NCI-H1436 treated with DMSO at 0.1 percent for 48 hours (cell line): ENCODE data around the gene ARFGAP1.
"Not testable (repeated sequence)": the region's sequence is repeated elsewhere in the genome, so short reads cannot be mapped to it uniquely, and the experiment has no call there.

ENCODE experiments used
- DNase-seq: peaks from one replicate; lab custom pipeline; 2025; lab: John Stamatoyannopoulos, UW

The ARFGAP1 gene

GRCh38 chr20:63241272-63241671 is 31.3 kb upstream of the ARFGAP1 start:
- DNase-seq, result no peak

DNA sequence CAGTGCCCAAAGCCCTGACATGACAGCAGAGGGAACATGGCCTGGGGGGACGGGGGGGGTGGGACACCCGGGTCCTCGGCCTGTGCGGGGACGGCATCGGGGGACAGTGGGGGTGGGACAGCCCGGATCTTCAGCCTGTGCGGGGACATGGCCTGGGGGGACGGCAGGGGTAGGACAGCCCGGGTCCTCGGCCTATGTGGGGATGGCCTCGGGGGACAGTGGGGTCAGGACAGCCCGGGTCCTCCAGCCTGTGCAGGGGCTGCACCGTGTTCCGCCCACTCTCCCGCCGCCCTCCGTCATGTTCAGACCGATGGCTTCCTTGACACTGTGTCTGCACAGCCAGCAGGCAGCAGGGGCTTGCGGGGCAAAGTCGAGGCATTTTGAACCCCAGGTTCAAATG is 29.9 kb upstream of the ARFGAP1 start:
- DNase-seq, result no peak

GRCh38 chr20:63243604-63244247 is 28.9 kb upstream of the ARFGAP1 start:
- DNase-seq, result no peak

- DNase-seq, result no peak
Observed at GRCh38 chr20:63244468-63244867, 28.1 kb upstream of the ARFGAP1 start.

- no peak for DNase-seq
Observed at GRCh38 chr20:63246490-63247288, 25.9 kb upstream of the ARFGAP1 start.

GRCh38 chr20:63247671-63248228 is 24.9 kb upstream of the ARFGAP1 start:
- no peak for DNase-seq

DNA sequence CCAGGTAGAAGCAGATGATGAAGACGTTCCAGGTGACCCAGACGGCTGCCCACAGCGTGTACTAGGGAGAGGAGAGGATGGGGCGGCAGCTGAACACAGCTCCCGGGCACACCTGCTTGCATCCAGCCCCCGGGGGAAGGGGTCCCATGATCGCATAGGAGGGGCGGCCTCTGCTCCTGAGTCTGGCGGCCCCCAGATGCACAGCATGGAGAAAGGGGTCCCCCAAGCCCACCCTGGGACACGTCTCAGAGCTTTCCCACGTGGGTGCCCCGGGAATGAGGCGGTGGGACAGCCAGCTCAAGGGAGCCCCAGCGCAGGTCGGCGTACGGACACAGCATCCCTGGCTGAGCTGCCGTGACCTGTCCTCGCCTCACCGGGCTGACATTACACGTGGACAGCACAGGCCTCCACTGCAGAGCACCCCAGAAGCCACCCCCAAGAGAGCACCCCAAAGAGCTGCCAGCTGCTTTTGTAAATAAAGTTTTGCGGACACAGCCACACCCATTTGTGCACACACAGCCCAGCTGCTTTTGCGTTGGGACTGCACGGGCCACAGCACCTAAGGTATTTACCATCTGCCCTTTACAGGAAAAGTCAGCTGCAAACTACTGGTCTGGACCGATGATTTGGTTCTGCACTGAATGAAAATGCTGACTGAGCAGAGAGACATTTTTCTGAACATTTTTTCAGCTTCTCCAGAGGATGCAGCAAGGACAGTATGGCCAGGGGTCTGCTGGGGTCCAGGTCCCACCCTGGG is 23.6 kb upstream of the ARFGAP1 start:
- DNase-seq, result no peak

DNA sequence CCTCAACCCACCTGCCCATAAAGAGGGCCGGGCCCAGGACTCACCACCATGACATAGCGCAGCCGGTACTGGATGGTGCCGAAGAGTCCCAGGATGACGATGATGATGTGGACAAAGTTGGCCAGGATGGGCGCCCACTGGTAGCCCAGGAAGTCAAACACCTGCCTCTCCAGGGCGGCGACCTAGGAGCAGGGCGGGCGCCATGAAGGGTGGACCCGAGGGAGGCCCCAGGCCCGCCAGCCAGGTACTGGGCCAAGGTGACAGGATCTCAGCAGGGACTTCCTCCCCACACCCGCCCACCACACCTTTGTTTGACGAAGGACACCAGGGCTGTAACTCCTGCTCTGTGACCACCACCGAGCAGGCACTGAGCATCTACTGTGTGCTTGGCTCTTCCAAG is 22.7 kb upstream of the ARFGAP1 start:
- DNase-seq, result no peak

GRCh38 chr20:63251350-63251749 is 21.3 kb upstream of the ARFGAP1 start:
- not testable (repeated sequence) for DNase-seq

GRCh38 chr20:63252284-63252711 is 20.3 kb upstream of the ARFGAP1 start:
- no peak for DNase-seq

- DNase-seq, result no peak
Observed at GRCh38 chr20:63253065-63253437, 19.6 kb upstream of the ARFGAP1 start.

DNA sequence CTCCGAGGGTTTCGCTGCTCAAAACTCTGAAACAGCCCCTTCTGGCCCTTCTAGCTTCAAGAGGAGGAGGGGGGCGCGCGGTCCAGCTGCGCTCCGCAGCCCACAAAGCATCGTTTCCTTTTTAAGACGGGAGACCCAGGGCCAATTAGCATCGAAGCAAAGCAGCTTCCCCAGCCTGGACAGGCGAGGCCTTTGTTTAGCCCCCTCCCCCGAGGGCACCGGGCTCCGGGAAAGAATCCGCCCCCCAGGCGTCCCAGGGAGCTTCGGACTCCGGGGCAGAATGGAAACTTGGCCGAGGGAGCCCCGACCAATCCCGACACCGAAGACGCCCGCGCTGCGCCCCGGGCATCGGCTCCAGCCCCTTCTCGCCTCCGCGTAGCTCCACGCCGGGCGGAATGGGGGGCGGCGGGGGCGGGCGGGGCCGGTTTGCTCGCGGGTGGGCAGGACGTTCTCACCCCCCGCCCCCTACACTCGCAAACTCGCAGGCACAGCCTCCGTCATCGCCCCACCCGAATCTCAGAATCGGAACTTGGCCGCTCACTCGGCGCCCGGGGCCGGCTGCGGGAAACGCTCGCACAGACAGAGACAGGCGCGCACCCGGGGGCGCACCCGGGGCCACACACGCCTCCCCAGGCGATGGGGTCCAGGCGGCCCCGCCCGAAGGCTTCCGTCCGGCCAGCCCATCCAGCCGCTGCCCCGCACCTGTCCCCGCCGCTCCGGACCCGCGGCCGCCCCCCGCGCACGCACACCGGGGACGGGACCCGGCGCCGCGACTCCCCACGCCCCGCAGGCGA is 19.0 kb upstream of the ARFGAP1 start:
- DNase-seq, result no peak

GRCh38 chr20:63254232-63254605 is 18.4 kb upstream of the ARFGAP1 start, which contains the start of gene NKAIN4:
TSS of gene NKAIN4 (minus strand) at chr20:63254463. CDS start at chr20:63254450, 13 bp downstream.
- no peak for DNase-seq

DNA sequence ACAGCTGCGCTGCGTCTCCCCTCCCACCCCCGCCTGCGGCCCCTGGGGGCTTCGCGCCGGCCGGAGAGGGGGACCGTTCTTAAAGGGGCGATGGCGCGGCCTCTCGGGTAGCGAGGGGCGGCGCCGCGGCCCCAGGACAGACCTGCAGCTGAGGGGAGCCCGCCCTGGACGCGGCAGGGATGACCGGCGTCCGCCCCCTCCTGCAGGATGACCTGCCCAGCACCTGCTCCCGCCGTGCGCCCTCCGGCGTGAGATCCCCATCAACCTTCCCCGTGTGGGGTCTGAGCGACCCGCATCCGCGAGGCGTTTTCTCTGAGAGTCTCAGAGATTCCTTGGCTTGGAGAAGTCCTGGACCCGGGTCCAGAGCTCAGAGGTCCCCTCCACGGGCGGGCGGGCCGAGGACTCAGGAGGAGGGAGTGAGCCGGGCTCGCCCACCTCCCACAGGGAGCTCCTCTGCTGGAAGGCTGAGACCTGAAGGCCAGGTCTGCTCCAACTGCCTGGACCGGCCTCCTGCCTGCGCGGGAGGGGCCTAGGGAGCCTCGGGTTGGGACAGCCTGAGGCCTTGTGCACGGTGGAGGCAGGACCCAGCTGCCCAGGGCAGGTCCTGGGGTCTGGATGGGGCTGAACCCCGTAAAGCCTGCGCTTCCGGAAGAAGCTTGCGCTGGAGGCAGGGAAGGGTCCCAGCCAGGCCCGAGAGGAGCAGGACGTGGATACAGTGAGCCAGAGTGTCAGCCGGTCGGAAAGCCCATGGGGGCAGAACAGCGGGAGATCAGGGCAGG is 17.8 kb upstream of the ARFGAP1 start:
- no peak for DNase-seq

- DNase-seq, result no peak
Observed at GRCh38 chr20:63255931-63256704, 16.5 kb upstream of the ARFGAP1 start.

GRCh38 chr20:63256954-63257353 is 15.7 kb upstream of the ARFGAP1 start:
- DNase-seq, result no peak

DNA sequence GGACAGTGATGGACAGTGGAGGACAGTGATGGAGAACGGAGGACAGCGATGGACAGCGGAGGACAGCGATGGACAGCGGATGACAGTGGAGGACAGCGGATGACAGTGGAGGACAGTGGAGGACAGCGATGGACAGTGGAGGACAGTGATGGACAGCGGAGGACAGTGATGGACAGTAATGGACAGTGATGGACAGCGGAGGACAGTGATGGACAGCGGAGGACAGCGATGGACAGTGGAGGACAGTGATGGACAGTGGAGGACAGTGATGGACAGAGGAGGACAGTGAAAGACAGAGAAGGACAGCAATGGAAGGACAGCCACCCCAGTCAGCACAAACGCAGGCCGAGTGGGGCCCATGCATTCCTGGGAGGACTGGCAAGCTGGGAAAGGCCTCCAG is 15.0 kb upstream of the ARFGAP1 start:
- no peak for DNase-seq

DNA sequence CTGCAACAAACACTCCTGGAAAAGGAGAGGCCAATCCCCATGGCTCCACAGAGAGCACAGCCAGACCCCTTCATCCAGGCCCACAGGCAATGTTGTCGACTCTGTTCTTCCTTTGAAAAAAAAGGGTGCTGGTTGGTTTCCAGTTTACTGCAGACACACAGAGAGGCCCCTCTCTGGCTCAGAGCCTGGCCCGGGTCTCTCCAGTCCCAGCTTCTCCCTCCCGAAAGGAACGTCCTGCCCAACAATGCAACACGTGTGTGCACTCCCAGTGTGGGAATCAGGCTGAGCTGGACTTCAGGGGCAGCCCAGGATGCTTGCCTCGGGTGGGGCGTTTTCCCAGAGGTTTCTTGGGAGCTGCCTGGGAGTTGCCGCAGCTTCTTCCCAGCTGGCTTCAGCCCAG is 13.8 kb upstream of the ARFGAP1 start:
- DNase-seq, result no peak

DNA sequence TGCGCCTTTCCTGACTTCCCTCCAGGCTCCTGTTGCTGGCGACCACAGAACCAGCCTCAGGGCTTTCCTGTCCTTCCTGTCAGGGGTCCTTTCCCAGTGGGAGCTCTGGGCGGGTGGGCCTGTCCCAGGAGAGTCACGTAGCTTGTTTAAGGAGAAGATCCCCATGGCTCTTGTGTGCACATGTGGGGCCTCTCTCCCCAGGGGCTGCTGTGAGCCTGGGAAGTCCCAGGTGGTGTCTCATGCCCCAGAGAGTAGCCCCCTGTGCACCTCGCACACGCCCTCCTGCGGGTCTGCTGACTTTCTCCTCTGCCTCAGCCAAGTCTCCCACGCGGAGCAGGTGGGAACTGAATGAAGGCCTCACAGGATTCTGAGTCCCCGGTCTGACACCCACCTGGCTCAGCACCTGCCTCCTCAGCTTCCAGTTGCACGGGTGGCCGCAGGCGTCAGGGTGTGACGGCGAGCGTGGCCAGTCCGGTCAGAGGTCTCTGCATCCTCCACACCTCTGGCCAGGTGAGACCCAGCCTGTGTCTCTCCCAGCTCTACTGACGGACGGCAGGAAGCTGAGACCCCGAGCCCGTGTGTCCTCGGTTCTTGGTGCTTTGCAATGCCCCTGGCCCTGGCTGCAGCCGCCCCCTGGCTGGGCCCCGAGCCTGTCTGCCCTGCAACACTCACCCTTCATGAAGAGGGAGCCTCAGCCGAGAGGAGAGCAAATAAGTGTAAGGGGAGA is 12.7 kb upstream of the ARFGAP1 start:
- no peak for DNase-seq
